Activated T-cell treated with anti-CD3 and anti-CD28 coated beads for 1 hour (primary cell): Measurements from ENCODE around the gene ERICH3.
"Not testable (repeated sequence)": the region's sequence is repeated elsewhere in the genome, so short reads cannot be mapped to it uniquely, and the experiment has no call there.

Experiments
- DNase-seq: peaks from one replicate; pipeline ENCODE4 v3.0.0-alpha.2; 2020; ENCODE audit warnings: low read depth

ERICH3 gene

GRCh38 chr1:74681001-74681400 lies 7.4 kb upstream of the ERICH3 start:
- no peak for DNase-seq

- no peak for DNase-seq
Observed at GRCh38 chr1:74679811-74680210, 6.2 kb upstream of the ERICH3 start.

GRCh38 chr1:74677926-74678325 lies 4.3 kb upstream of the ERICH3 start:
- DNase-seq = no peak

- no peak for DNase-seq
Observed at GRCh38 chr1:74674278-74675048, 871 bp upstream of the ERICH3 start.

GRCh38 chr1:74670866-74671265 lies 2.7 kb downstream of the ERICH3 start:
- DNase-seq = not testable (repeated sequence)

- DNase-seq = no peak
Observed at GRCh38 chr1:74654708-74655107, 18.9 kb downstream of the ERICH3 start.

GRCh38 chr1:74652711-74653139 lies 20.9 kb downstream of the ERICH3 start:
- DNase-seq = no peak

GRCh38 chr1:74650561-74650960 lies 23.0 kb downstream of the ERICH3 start:
- DNase-seq = no peak

GRCh38 chr1:74641876-74642275 lies 31.7 kb downstream of the ERICH3 start:
- no peak for DNase-seq

- DNase-seq = no peak
Observed at GRCh38 chr1:74641161-74641560, 32.4 kb downstream of the ERICH3 start.

- no peak for DNase-seq
Observed at GRCh38 chr1:74637296-74637695, 36.3 kb downstream of the ERICH3 start.

- DNase-seq = no peak
Observed at GRCh38 chr1:74629283-74629682, 44.3 kb downstream of the ERICH3 start.

- no peak for DNase-seq
Observed at GRCh38 chr1:74623716-74624115, 49.9 kb downstream of the ERICH3 start.

GRCh38 chr1:74620242-74620641 lies 53.4 kb downstream of the ERICH3 start:
- no peak for DNase-seq

- DNase-seq = no peak
Observed at GRCh38 chr1:74618974-74619373, 54.6 kb downstream of the ERICH3 start.

- no peak for DNase-seq
Observed at GRCh38 chr1:74613894-74614293, 59.7 kb downstream of the ERICH3 start.

GRCh38 chr1:74611887-74612286 lies 61.7 kb downstream of the ERICH3 start:
- no peak for DNase-seq

- no peak for DNase-seq
Observed at GRCh38 chr1:74610961-74611360, 62.6 kb downstream of the ERICH3 start.

GRCh38 chr1:74609810-74610371 lies 63.7 kb downstream of the ERICH3 start:
- no peak for DNase-seq

GRCh38 chr1:74596717-74597116 lies 76.9 kb downstream of the ERICH3 start:
- DNase-seq = no peak

- no peak for DNase-seq
Observed at GRCh38 chr1:74593887-74594866, 79.4 kb downstream of the ERICH3 start.

- DNase-seq = no peak
Observed at GRCh38 chr1:74592580-74593355, 80.8 kb downstream of the ERICH3 start.
